ENCODE results near the gene CCM2.

CCM2 gene

GRCh38 chr7:44969701-44970522, 30.1 kb upstream of the CCM2 start:
- no peak for DNase-seq

DNA sequence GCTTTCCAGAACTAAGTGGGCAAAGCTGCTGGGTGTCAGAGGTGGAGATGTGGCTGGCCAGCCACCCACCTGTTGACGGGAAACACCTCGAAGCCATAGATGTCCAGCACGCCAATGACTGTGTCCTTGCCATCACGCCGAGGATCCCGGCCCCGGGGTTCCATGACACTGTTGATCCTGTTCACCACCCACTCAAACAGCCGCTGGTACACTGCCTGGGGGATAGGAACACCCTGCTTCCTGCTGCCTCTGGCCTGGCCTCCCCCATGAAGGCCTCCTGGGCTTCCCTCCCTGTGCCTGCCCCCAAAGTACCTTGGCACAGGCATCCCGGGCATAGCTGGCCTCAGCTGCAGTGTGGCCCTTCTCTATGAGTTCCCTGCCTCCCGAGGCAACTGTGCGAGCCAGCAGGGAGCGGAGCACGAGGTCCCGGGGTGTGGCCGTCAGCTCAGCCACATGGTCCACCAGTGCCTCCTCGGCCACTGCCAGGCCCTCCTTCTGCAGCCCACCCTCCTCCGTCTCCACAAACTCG, 29.4 kb upstream of the CCM2 start:
- DNase-seq, result no peak

DNA sequence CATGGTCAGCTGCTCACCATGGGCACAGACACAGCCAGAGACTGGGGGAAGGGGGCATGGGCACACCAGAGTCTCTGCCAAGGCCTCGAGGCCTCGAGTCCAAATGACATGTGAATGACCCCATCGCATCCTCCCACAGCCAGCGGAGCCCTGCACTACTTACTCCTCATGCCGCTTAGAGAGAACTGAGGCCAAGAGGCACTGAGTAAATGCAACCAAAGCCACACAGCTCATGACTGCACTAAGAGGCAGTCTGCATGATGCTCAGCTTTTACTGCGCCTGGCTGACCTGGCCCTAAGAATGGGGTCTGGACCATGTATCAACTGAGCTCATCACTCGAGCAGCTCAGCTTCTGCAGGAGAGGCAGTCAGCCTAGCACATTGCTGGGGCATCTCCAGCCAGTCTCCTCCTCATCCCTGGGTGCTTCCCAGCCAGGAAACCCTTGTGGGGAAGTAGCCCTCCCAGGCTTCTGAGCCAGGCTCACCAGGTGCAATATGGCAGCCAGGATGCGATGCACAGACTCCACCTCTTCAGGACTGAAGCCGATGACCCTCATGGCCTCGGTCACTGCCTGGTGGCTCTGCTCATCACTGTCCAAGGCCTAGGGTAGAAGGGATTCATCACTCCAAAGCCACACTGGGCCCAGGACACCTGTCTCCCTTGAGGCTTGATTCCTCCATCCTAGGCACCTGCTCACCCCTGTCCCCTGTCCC, 28.7 kb upstream of the CCM2 start:
- DNase-seq, result no peak

GRCh38 chr7:44971902-44972441, 28.0 kb upstream of the CCM2 start:
- DNase-seq, result no peak

- DNase-seq, result no peak
Measured at GRCh38 chr7:44972562-44972961, 27.4 kb upstream of the CCM2 start.

- peak; percentile 50 to 69 for DNase-seq
Measured at GRCh38 chr7:44973610-44974401, 26.2 kb upstream of the CCM2 start.

DNA sequence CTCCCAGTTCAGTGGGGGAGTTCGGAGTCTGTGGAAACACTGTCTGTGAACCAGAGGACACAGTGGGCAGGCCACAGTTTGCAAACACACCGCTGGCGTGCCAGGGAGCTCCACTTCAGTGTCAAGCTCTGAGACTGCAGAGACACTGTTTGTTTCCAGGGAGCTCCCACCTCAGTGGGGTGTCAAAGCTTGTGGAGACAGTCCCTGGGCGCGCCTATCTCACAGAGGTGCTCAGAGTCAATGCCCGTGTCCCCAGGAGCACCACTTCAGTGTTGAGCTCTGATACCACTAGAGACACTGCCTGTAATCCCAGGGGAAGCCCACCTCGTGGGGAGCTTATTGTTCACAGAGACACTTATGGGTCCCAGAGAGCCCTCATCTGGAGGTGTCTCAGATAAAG, 25.5 kb upstream of the CCM2 start:
- no peak for DNase-seq

- DNase-seq, result no peak
Measured at GRCh38 chr7:44975331-44976039, 24.5 kb upstream of the CCM2 start.

GRCh38 chr7:44976040-44976745, 23.8 kb upstream of the CCM2 start:
- DNase-seq, result no peak

GRCh38 chr7:44976746-44977196, 23.2 kb upstream of the CCM2 start:
- no peak for DNase-seq

- peak; percentile 61 to 72 for DNase-seq
Measured at GRCh38 chr7:44977304-44977958, 22.6 kb upstream of the CCM2 start.

GRCh38 chr7:44977959-44978335, 22.1 kb upstream of the CCM2 start:
- no peak for DNase-seq

- peak; percentile 66 to 81 for DNase-seq
Measured at GRCh38 chr7:44978511-44979366, 21.3 kb upstream of the CCM2 start, which contains the start of gene MYO1G. MYO1G (minus strand) TSS chr7:44979015; CDS start chr7:44978961, 54 bp downstream.

GRCh38 chr7:44979481-44980392, 20.3 kb upstream of the CCM2 start:
- no peak for DNase-seq

GRCh38 chr7:44980393-44981034, 19.5 kb upstream of the CCM2 start:
- peak; percentile 48 to 57 for DNase-seq

DNA sequence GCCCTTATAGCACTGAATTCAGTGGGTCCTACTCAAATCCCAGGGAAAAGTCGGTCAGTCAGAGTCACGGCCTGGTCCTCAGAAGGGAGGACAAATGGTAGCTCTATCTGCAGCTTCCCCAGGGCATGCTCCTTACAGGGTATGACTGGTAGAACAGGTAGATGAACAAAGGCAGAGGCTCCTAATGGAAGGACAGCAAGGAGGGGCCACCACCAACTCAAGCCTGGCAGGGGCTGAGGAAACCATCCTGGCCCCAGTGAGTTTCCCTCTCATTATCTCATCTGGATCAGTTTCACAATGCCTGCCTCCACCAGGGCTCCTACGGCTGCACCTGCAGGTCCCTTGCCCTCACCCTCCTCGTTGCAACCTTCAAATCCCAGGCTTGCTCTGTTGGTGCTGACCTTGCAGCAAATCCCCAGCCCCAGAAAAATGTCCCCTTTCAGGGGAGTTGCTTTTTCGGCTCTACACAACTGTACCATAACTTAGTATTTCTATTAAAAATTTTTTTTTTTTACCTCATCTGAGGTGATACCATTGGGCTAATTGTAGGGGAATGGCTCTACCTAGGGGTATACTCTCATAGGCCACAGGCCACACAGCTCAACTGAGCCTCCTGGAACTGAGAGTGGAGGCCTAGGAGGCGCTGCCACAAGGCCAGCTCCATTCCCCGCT, 18.8 kb upstream of the CCM2 start:
- DNase-seq, result no peak

- DNase-seq, result no peak
Measured at GRCh38 chr7:44982535-44982923, 17.5 kb upstream of the CCM2 start.

DNA sequence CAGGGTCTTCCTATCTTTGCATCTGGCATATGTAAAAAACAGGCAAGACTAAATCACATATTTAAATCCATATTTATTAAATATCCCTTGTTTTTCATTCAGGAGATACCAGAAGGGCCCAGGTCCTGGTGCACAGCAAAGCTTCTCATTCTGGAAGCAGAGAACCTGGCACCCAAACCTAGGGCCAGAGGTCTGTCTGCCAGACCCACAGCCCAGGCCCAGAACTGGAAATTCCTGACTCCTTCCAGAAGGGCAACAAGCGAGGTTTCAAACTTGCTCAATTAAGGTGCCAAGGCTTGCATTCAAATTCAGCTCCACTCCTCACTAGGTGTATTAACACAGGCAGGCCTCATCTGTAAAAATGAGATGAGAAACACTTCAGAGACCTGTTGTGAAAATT, 17.0 kb upstream of the CCM2 start:
- no peak for DNase-seq
